Uterus (tissue), 2 donors: ENCODE measurements around the gene ARHGAP10.

Experiments
- CTCF ChIP-seq, 4 experiments: fragments of 200-600 bp in 2 of 4; fragments of 450-650 bp in 2 of 4; sonication (generic) in 2 of 4; IDR thresholded peaks; one replicate each; pipeline ENCODE4 v1.5.1; 2016 to 2019; ENCODE audit warnings: antibody characterized with exemption in 4 of 4, mild to moderate bottlenecking in 2 of 4, moderate library complexity in 1 of 4
- POLR2A ChIP-seq, 2 donors: fragments of 450-650 bp; IDR thresholded peaks; one replicate each; pipeline ENCODE4 v1.6.1; 2016; ENCODE audit warnings: antibody characterized with exemption in 2 of 2, mild to moderate bottlenecking in 1 of 2, moderate library complexity in 1 of 2

GRCh38 chr4:148112231-148112982, 380.5 kb downstream of the ARHGAP10 start:
- TF ChIP-seq CTCF (IDR thresholded peaks at IDR 0.05) (no peak), POLR2A (IDR thresholded peaks at IDR 0.05) (no peak)
